H1 (cell line): ENCODE results near the gene PPP2R3B. TPM values are rescaled to one million over a fixed set of nuclear protein-coding genes. Genes with fewer than 3 reads are reported as not detected.

Experiments used
- CTCF ChIA-PET: fragments of 300-600 bp; sonication (Branson Sonifier 250); formaldehyde crosslinking; loops from one replicate; lab custom pipeline; 2021; ENCODE audit not compliant: partially characterized antibody; lab: Charles Lee
- POLR2A ChIA-PET: fragments of 300-600 bp; sonication (Branson Sonifier 250); formaldehyde crosslinking; loops from one replicate; lab custom pipeline; 2021; ENCODE audit warnings: inconsistent platforms; ENCODE audit not compliant: partially characterized antibody; lab: Charles Lee
- DNase-seq, 2 experiments: peaks; one replicate each; pipeline versions ENCODE4 v3.0.0 to v3.0.0-alpha.2; 2010 to 2022; ENCODE audit warnings: low spot score in 2 of 2, low read depth in 1 of 2, mixed read lengths in 1 of 2
- FAIRE-seq: peaks from 2 replicates; lab custom pipeline; 2011; peaks lifted over from hg19 to GRCh38; lab: Jason Lieb, UNC
- H2AFZ ChIP-seq: 2 replicates; pipeline ENCODE4 v1.8.1; 2012; ENCODE audit warnings: low read length, inconsistent platforms
- H2AK5ac ChIP-seq: 2 replicates; pipeline ENCODE4 v1.6.1; 2013; ENCODE audit warnings: low read depth, low read length
- H2BK120ac ChIP-seq: replicated peaks from 2 replicates; pipeline ENCODE3; 2013; ENCODE audit warnings: low read depth, low read length, inconsistent platforms
- H2BK12ac ChIP-seq: 2 replicates; pipeline ENCODE4 v1.6.1; 2013; ENCODE audit warnings: low read depth, low read length
- H2BK15ac ChIP-seq: 2 replicates; pipeline ENCODE4 v1.6.1; 2013; ENCODE audit warnings: low read length
- H2BK20ac ChIP-seq: 2 replicates; pipeline ENCODE4 v1.6.1; 2013; ENCODE audit warnings: low read length
- H2BK5ac ChIP-seq: 2 replicates; pipeline ENCODE4 v1.6.1; 2013; ENCODE audit warnings: low read depth, low read length
- H3K14ac ChIP-seq: 2 replicates; pipeline ENCODE4 v1.6.1; 2013; ENCODE audit warnings: inconsistent platforms; ENCODE audit not compliant: insufficient read length
- H3K18ac ChIP-seq: 2 replicates; pipeline ENCODE4 v1.6.1; 2013; ENCODE audit warnings: low read length; ENCODE audit errors: extremely low read depth
- H3K23ac ChIP-seq: 2 replicates; pipeline ENCODE4 v1.6.1; 2013; ENCODE audit warnings: inconsistent platforms; ENCODE audit not compliant: insufficient read length
- H3K23me2 ChIP-seq: 2 replicates; pipeline ENCODE4 v1.6.1; 2013; ENCODE audit warnings: low read depth, low read length
- H3K27ac ChIP-seq: 2 replicates; pipeline ENCODE4 v1.6.1; 2011; ENCODE audit warnings: low read depth, low read length, inconsistent platforms
- H3K27me3 ChIP-seq, 4 experiments: replicated peaks in 1 of 4; 1 replicate in 1 of 4; 2 replicates in 3 of 4; pipeline versions ENCODE4 v1.6.1 to v1.8.1; 2011 to 2013; ENCODE audit warnings: low read length in 3 of 4, mild to moderate bottlenecking in 3 of 4, inconsistent platforms in 2 of 4, mixed read lengths in 2 of 4, moderate library complexity in 1 of 4; ENCODE audit not compliant: control insufficient read depth in 3 of 4, insufficient read depth in 3 of 4; ENCODE audit errors: extremely low read depth in 1 of 4
- H3K36me3 ChIP-seq, 4 experiments: 2 replicates each; pipeline versions ENCODE4 v1.6.1 to v1.8.1; 2011 to 2013; ENCODE audit warnings: mild to moderate bottlenecking in 4 of 4, low read length in 3 of 4, moderate library complexity in 2 of 4, control low read depth in 1 of 4, inconsistent platforms in 1 of 4; ENCODE audit not compliant: insufficient read depth in 4 of 4, control insufficient read depth in 2 of 4
- H3K4ac ChIP-seq: replicated peaks from 2 replicates; pipeline ENCODE3; 2013; ENCODE audit warnings: low read length, low read depth, mixed read lengths, inconsistent platforms; ENCODE audit not compliant: insufficient read length
- H3K4me1 ChIP-seq, 4 experiments: replicated peaks in 1 of 4; 1 replicate in 1 of 4; 2 replicates in 3 of 4; pipeline versions ENCODE4 v1.6.1 to v1.8.1; 2011 to 2013; ENCODE audit warnings: low read length in 3 of 4, inconsistent platforms in 2 of 4, mixed read lengths in 1 of 4; ENCODE audit not compliant: insufficient read depth in 4 of 4, control insufficient read depth in 3 of 4
- H3K4me2 ChIP-seq, 2 experiments: 2 replicates each; pipeline versions ENCODE4 v1.6.1 to v1.8.1; 2011 to 2013; ENCODE audit warnings: low read depth in 2 of 2, low read length in 2 of 2, control low read depth in 1 of 2, inconsistent platforms in 1 of 2, mild to moderate bottlenecking in 1 of 2; ENCODE audit not compliant: insufficient read depth in 1 of 2
- H3K4me3 ChIP-seq, 4 experiments: fragments of 200-600, 300-600 bp in 1 of 4; sonication (generic), shearing (Covaris generic), sonication (Bioruptor Twin) in 1 of 4; 2 replicates each; pipeline versions ENCODE4 v1.5.1 to v1.8.1; 2011 to 2016; ENCODE audit warnings: low read length in 4 of 4, low read depth in 3 of 4, control low read depth in 2 of 4, inconsistent platforms in 2 of 4, mild to moderate bottlenecking in 2 of 4, mixed read lengths in 1 of 4, moderate library complexity in 1 of 4; ENCODE audit not compliant: insufficient read depth in 2 of 4; ENCODE audit errors: extremely low read depth in 1 of 4
- H3K56ac ChIP-seq: replicated peaks from 2 replicates; pipeline ENCODE3; 2013; ENCODE audit warnings: low read depth, mild to moderate bottlenecking, mixed read lengths, low read length, inconsistent platforms; ENCODE audit not compliant: insufficient read length
- H3K79me1 ChIP-seq: 2 replicates; pipeline ENCODE4 v1.6.1; 2013; ENCODE audit warnings: low read depth, low read length, control low read depth
- H3K79me2 ChIP-seq, 2 experiments: 2 replicates each; pipeline versions ENCODE4 v1.6.1 to v1.8.1; 2012 to 2013; ENCODE audit warnings: low read length in 2 of 2, mild to moderate bottlenecking in 2 of 2, inconsistent platforms in 1 of 2; ENCODE audit not compliant: insufficient read depth in 2 of 2, control insufficient read depth in 1 of 2
- H3K9ac ChIP-seq, 4 experiments: replicated peaks in 1 of 4; 1 replicate in 1 of 4; 2 replicates in 3 of 4; pipeline versions ENCODE4 v1.6.1 to v1.8.1; 2011 to 2013; ENCODE audit warnings: low read depth in 3 of 4, low read length in 3 of 4, control low read depth in 2 of 4, mild to moderate bottlenecking in 2 of 4, moderate library complexity in 2 of 4, inconsistent platforms in 1 of 4; ENCODE audit errors: extremely low read depth in 1 of 4
- H3K9me3 ChIP-seq, 2 experiments: 2 replicates each; pipeline versions ENCODE4 v1.6.1 to v1.8.1; 2012 to 2013; ENCODE audit warnings: mild to moderate bottlenecking in 2 of 2, moderate library complexity in 2 of 2, control low read depth in 1 of 2, inconsistent platforms in 1 of 2, low read depth in 1 of 2, low read length in 1 of 2, mixed read lengths in 1 of 2; ENCODE audit not compliant: insufficient read depth in 2 of 2
- H4K20me1 ChIP-seq, 2 experiments: replicated peaks in 1 of 2; 2 replicates each; pipeline versions ENCODE3 to v1.8.1; 2011 to 2013; ENCODE audit warnings: inconsistent platforms in 2 of 2, low read length in 2 of 2, mild to moderate bottlenecking in 1 of 2; ENCODE audit not compliant: insufficient read depth in 2 of 2, control insufficient read depth in 1 of 2
- H4K5ac ChIP-seq: 2 replicates; pipeline ENCODE4 v1.6.1; 2013; ENCODE audit warnings: low read length, low read depth, mixed read lengths, inconsistent platforms; ENCODE audit not compliant: insufficient read length
- H4K8ac ChIP-seq: 2 replicates; pipeline ENCODE4 v1.8.0; 2013; ENCODE audit warnings: mild to moderate bottlenecking, moderate library complexity, low read length, inconsistent platforms; ENCODE audit not compliant: insufficient read depth; ENCODE audit errors: extremely low read depth
- H4K91ac ChIP-seq: replicated peaks from 2 replicates; pipeline ENCODE3; 2013; ENCODE audit warnings: low read length, mixed read lengths, inconsistent platforms; ENCODE audit not compliant: insufficient read length
- CEBPB ChIP-seq: IDR thresholded peaks from 2 replicates; pipeline ENCODE4 v1.6.1; 2012; ENCODE audit warnings: low read depth, low read length
- KDM1A ChIP-seq: fragments of 200-600, 300-600 bp; sonication (generic); IDR thresholded peaks from 2 replicates; pipeline ENCODE4 v1.7.1; 2016; ENCODE audit warnings: mild to moderate bottlenecking, low read length, borderline replicate concordance
- SAP30 ChIP-seq: fragments of 300-600 bp; sonication (generic); IDR thresholded peaks from 2 replicates; pipeline ENCODE4 v1.7.1; 2012; ENCODE audit warnings: low read length, moderate library complexity, mild to moderate bottlenecking, inconsistent platforms; ENCODE audit not compliant: insufficient read depth, insufficient replicate concordance
- ZNF274 ChIP-seq: IDR thresholded peaks from 2 replicates; pipeline ENCODE4 v1.7.0; 2012; ENCODE audit warnings: low read length, borderline replicate concordance; ENCODE audit errors: extremely low read depth
- WGBS, 2 experiments: shearing (Covaris generic) in 1 of 2; methylation state at CpG; one replicate each; pipeline versions ENCODE4 v1.1.6 to v1.1.7; 2013 to 2015; ENCODE audit warnings: low lambda C conversion rate in 2 of 2, mixed read lengths in 2 of 2, inconsistent platforms in 1 of 2, low coverage in 1 of 2, missing lambda C conversion rate in 1 of 2; ENCODE audit not compliant: insufficient replicate concordance in 2 of 2, insufficient coverage in 1 of 2, insufficient read length in 1 of 2; ENCODE audit errors: extremely low coverage in 1 of 2, missing lambda C conversion rate in 1 of 2; 5-methylcytosine and 5-hydroxymethylcytosine counted together
- polyA plus RNA-seq, 7 experiments: library from polyadenylated mRNA; depleted of rRNA in 3 of 7; stranded (reverse) in 5 of 7; unstranded in 2 of 7; fragments of >200 nt in 5 of 7; fragments of 200-250 nt in 2 of 7; gene quantifications; 1 replicate in 5 of 7; 2 replicates in 1 of 7; 4 replicates in 1 of 7; pipeline versions ENCODE4 v1.2.1 to v1.2.3, GENCODE V29; 2011 to 2013; ENCODE audit warnings: missing spikeins in 2 of 7, mixed read lengths in 2 of 7
- total RNA-seq: library from RNA; stranded (reverse); fragmentation: NEBNext Ultra II Directional; extraction: Animal tissue kit (Norgen Biotek cat#: 25700); gene quantifications from 2 replicates; pipeline ENCODE4 v1.2.1, GENCODE V29; 2021

Gene PPP2R3B
- total and polyA plus RNA-seq, 2 of the 8 experiments (the other 6 are each of a cell fraction or from before 2014, with no cell fraction given): 47.6 to 86.7 TPM

- H3K4ac ChIP-seq: no peak overlapping the region
- no peak overlapping the region for H3K56ac ChIP-seq
- H2BK20ac ChIP-seq: no peak overlapping the region
- no peak overlapping the region for H2BK5ac ChIP-seq
- no peak overlapping the region for H2BK15ac ChIP-seq
- no peak overlapping the region for H3K9ac ChIP-seq
- CTCF ChIA-PET: no interaction called here
- POLR2A ChIA-PET: no interaction called here
- no peak overlapping the region for H2AK5ac ChIP-seq
- H2AFZ ChIP-seq: no peak overlapping the region
- peaks cover 0 to 3% of the 10 kb centered on the region in 2 experiments for H4K20me1 ChIP-seq
- H3K23me2 ChIP-seq: peaks cover 3% of the 10 kb centered on the region; the same call in 1 of the 2 replicates
- no peaks in the 10 kb centered on the region for H3K36me3 ChIP-seq
- TF ChIP-seq CEBPB: no peak
- TF ChIP-seq ZNF274: no peak
- TF ChIP-seq KDM1A: no peak
- TF ChIP-seq SAP30: no peak
- TF ChIP-seq, all 59 proteins: peak for 0
- Histone ChIP-seq H3K79me2 (no peaks in the 10 kb centered on the region), H3K23ac (no peak overlapping the region), H2BK12ac (no peak overlapping the region; the same call in 1 of the 2 replicates), H3K4me3 (no peak overlapping the region), H3K27ac (no peak overlapping the region), H4K91ac (no peak overlapping the region), H3K18ac (no peak overlapping the region), H3K4me2 (no peak overlapping the region), H3K4me1 (0 out of 7 replicates have a peak, but pooled peaks cover 0 to 3% (median 0%) of the 10 kb centered on the region in 4 experiments), H2BK120ac (no peak overlapping the region), H3K9me3 (no peaks in the 10 kb centered on the region), H3K27me3 (no peaks in the 10 kb centered on the region), H4K8ac (peak overlapping the region; percentile 25; the same call in 1 of the 2 replicates), H3K14ac (no peak overlapping the region), H3K79me1 (peaks cover 3% of the 10 kb centered on the region; the same call in 1 of the 2 replicates), H4K5ac (no peak overlapping the region)
- DNase-seq: no peak
- 87% methylated on average over 15 of the region's 15 CpGs; no CpG with 5 or more reads in 1 of the 2 experiments for WGBS, 2 experiments
- FAIRE-seq: no peak
Measured at GRCh38 chrX:400258-400657, 13.6 kb upstream of the PPP2R3B start.
